Cardiac septum (tissue), 1 donor: Measurements from ENCODE around the gene SLC11A2. TPM values are rescaled to one million over a fixed set of nuclear protein-coding genes. Genes with fewer than 3 reads are reported as not detected.
"Not testable (repeated sequence)": the region's sequence is repeated elsewhere in the genome, so short reads cannot be mapped to it uniquely, and the experiment has no call there.

Experiments
- DNase-seq: peaks from one replicate; pipeline ENCODE4 v3.0.0-alpha.2; 2020; ENCODE audit warnings: low spot score
- intact Hi-C: fragments of 100-400 bp; cut with DNase I; formaldehyde crosslinking; loops from one replicate; pipeline ENCODE4 v1.14.0; 2022
- total RNA-seq: library from RNA; stranded (reverse); fragmentation: NEBNext Ultra II Directional; extraction: Animal tissue kit (Norgen Biotek cat#: 25700); gene quantifications from one replicate; pipeline ENCODE4 v1.2.1, GENCODE V29; 2021
- donor health status: DM: no; HTN: no; CAD: no.

Gene SLC11A2
- total RNA-seq, 1 donor from 2014 or later: 22.0 TPM

- intact Hi-C loops: no loop called here
- no peak for DNase-seq
Measured at GRCh38 chr12:51028813-51029150, 2.6 kb upstream of the SLC11A2 start.

GRCh38 chr12:51028126-51028812 is 2.1 kb upstream of the SLC11A2 start:
- intact Hi-C loops: no loop called here
- no peak for DNase-seq

GRCh38 chr12:51027342-51027835 is 1.2 kb upstream of the SLC11A2 start:
- no peak for DNase-seq
- intact Hi-C loops: loop anchor here (2.0 kb wide), 1 partner anchor 19 kb away; no protein-coding TSS in a partner anchor

GRCh38 chr12:51025338-51025835 is 797 bp downstream of the SLC11A2 start:
- no peak for DNase-seq
- intact Hi-C loops: no loop called here

GRCh38 chr12:51023625-51024382 is 2.4 kb downstream of the SLC11A2 start:
- intact Hi-C loops: no loop called here
- DNase-seq: no peak

GRCh38 chr12:51021694-51022093 is 4.5 kb downstream of the SLC11A2 start:
- intact Hi-C loops: no loop called here
- DNase-seq: no peak

GRCh38 chr12:51020448-51021182 is 5.6 kb downstream of the SLC11A2 start:
- intact Hi-C loops: no loop called here
- DNase-seq: no peak

GRCh38 chr12:51019927-51020326 is 6.3 kb downstream of the SLC11A2 start:
- intact Hi-C loops: no loop called here

GRCh38 chr12:51018956-51019355 is 7.2 kb downstream of the SLC11A2 start:
- intact Hi-C loops: no loop called here
- DNase-seq: no peak

More at GRCh38 chr12:51019927-51020326, 6.3 kb downstream of the SLC11A2 start:
- DNase-seq: no peak

- DNase-seq: no peak
- intact Hi-C loops: no loop called here
Measured at GRCh38 chr12:51017452-51017851, 8.7 kb downstream of the SLC11A2 start.

- intact Hi-C loops, DNase-seq: not testable (repeated sequence)
Measured at GRCh38 chr12:51014467-51014866, 11.7 kb downstream of the SLC11A2 start.

GRCh38 chr12:51013441-51013840 is 12.7 kb downstream of the SLC11A2 start:
- intact Hi-C loops: no loop called here
- DNase-seq: no peak

- DNase-seq: no peak
- intact Hi-C loops: no loop called here
Measured at GRCh38 chr12:51012570-51013236, 13.5 kb downstream of the SLC11A2 start.

GRCh38 chr12:51011955-51012354 is 14.2 kb downstream of the SLC11A2 start:
- intact Hi-C loops: no loop called here
- DNase-seq: no peak

- intact Hi-C loops: no loop called here
- peak; percentile 77 for DNase-seq
Measured at GRCh38 chr12:51009056-51009440, 17.1 kb downstream of the SLC11A2 start.

GRCh38 chr12:51008329-51009055 is 17.7 kb downstream of the SLC11A2 start:
- intact Hi-C loops: no loop called here
- no peak for DNase-seq

GRCh38 chr12:51005671-51006070 is 20.5 kb downstream of the SLC11A2 start:
- intact Hi-C loops: no loop called here
- DNase-seq: no peak

GRCh38 chr12:51005030-51005429 is 21.2 kb downstream of the SLC11A2 start:
- DNase-seq: no peak
- intact Hi-C loops: no loop called here

GRCh38 chr12:51004504-51004903 is 21.7 kb downstream of the SLC11A2 start:
- intact Hi-C loops: no loop called here

More at GRCh38 chr12:51004504-51004903, 21.7 kb downstream of the SLC11A2 start:
- no peak for DNase-seq
